Ectodermal cell (in vitro differentiated cells): Measurements from ENCODE around the gene UNC5CL.

Experiments used
- H3K27ac ChIP-seq: 2 replicates; pipeline ENCODE4 v1.7.0; 2013; ENCODE audit warnings: mild to moderate bottlenecking, low read depth, low read length; ENCODE audit not compliant: insufficient read depth, poor library complexity, severe bottlenecking
- H3K27me3 ChIP-seq: 2 replicates; pipeline ENCODE4 v1.7.0; 2013; ENCODE audit warnings: mild to moderate bottlenecking, low read length; ENCODE audit not compliant: insufficient read depth, control insufficient read depth, poor library complexity, severe bottlenecking
- H3K36me3 ChIP-seq: one replicate; pipeline ENCODE4 v1.7.0; 2013; ENCODE audit warnings: low read length; ENCODE audit not compliant: control insufficient read depth, insufficient read depth
- H3K4me1 ChIP-seq: one replicate; pipeline ENCODE4 v1.7.0; 2013; ENCODE audit warnings: low read length; ENCODE audit not compliant: control insufficient read depth, insufficient read depth
- H3K4me3 ChIP-seq: 2 replicates; pipeline ENCODE4 v1.7.0; 2013; ENCODE audit warnings: low read depth, low read length, control low read depth; ENCODE audit not compliant: insufficient read depth
- H3K9me3 ChIP-seq: 2 replicates; pipeline ENCODE4 v1.7.0; 2013; ENCODE audit warnings: mild to moderate bottlenecking, low read length, moderate library complexity; ENCODE audit not compliant: control insufficient read depth
- WGBS, 2 experiments: methylation state at CpG; one replicate each; pipeline ENCODE4 v1.1.7; 2013; ENCODE audit warnings: missing lambda C conversion rate in 2 of 2; 5-methylcytosine and 5-hydroxymethylcytosine counted together

Gene UNC5CL

DNA sequence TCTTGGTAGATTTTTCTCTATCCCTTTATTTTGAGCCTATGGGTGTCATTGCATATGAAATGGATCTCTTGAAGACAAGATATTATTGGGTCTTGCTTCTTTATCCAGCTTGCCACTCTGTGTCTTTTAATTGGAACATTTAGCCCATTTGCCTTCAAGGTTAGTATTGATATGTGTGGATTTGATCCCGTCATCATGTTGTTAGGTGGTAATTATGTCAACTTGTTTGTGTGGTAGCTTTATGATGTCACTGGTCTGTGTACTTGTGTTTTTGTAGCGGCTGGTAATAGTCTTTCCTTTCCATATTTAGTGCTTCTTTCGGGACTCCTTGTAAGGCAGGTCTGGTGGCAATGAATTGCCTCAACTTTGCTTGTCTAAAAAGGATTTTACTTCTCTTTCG, 61.9 kb downstream of the UNC5CL start:
- Histone ChIP-seq H3K4me3 (no peak overlapping the region), H3K27me3 (no peaks in the 10 kb centered on the region), H3K9me3 (no peaks in the 10 kb centered on the region), H3K27ac (no peak overlapping the region), H3K36me3 (no peaks in the 10 kb centered on the region), H3K4me1 (no peaks in the 10 kb centered on the region)
- 92 to 97% methylated on average over 4 of the region's 4 CpGs for WGBS, 2 experiments
